ENCODE measurements around the gene AGK.
"Not testable (repeated sequence)": the region's sequence is repeated elsewhere in the genome, so short reads cannot be mapped to it uniquely, and the experiment has no call there.

Gene AGK

DNA sequence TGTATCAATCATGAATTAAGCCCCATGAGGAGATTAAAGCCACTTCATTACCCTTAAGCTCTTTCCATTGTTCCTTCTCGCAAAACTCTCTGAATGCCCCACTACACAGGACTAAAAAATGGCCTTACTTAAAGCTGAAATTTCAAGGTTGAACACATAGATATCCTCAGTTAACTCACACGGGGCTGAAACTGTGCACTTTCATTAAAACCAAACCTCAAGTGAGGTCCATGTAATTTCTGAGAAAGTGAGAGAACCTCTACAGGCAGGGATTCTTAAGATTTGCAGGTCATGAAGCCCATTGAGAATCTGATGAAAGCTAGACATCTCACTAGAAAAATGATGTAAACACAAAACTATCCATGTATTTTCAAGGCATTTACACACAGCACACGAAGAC, 134.9 kb downstream of the AGK start:
- no peak for DNase-seq

GRCh38 chr7:141686670-141687069, 135.5 kb downstream of the AGK start:
- DNase-seq, result no peak

DNA sequence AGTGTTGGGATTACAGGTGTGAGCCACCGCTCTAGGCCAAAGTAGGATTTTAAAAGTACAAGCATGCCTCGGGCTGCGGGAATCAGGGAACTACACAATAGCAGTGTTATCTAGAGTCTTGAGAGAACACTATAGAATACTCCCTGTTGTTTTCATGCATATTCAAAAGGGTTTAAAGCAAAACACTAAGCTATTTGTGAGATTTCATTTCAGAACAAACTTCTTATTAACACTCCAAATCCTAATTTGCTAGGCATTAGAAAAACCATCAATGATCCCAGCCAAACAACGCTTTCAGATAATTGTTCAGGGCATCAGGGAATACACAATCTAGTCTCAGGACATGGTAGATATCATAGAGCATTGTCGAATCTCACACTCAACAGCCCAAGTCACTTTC, 136.8 kb downstream of the AGK start:
- DNase-seq, result no peak

GRCh38 chr7:141689072-141689825, 138.0 kb downstream of the AGK start:
- DNase-seq, result not testable (repeated sequence)

DNA sequence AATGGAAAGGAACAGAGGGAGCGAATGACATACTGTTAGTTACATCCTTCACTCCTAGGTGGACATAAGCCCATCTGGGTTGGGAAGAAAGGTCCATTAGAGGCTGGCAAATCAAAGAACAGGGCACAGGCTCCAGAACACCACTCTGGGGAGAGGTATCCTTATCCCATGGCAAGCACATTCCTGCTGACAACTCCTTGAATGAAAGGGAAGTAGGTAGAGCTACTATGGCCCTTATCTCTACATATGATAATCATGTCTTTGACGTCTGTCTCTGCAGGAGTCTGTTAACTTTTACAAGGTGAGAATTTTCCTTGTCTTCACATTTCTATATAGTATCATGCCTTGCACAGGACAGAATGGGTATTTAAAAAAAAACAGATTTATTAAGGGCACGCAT, 140.3 kb downstream of the AGK start:
- DNase-seq, result no peak

GRCh38 chr7:141691961-141692360, 140.8 kb downstream of the AGK start:
- no peak for DNase-seq

- no peak for DNase-seq
These were observed 141.9 kb downstream of the AGK start for GRCh38 chr7:141693082-141693481.

- no peak for DNase-seq
These were observed 144.6 kb downstream of the AGK start for GRCh38 chr7:141695803-141696289.

DNA sequence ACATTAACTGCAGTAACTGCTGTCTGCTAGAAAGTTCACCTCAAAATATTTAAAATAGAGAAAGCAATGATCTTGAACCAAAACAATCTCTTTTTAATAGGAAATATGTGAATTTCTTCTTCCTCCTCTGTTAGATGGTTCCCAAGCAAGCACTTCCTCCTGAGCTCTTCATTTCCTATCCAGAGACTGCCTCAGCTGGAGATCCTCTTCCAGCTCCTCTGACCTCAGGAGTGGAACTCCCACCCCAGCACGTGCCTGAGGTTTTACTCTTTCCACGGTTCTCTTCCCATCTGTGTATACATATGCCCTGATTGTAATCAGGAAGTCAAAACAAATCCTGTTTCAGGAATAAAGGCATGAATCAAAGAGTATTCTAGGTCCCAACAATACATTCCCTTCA, 145.1 kb downstream of the AGK start:
- DNase-seq, result no peak

GRCh38 chr7:141697211-141697871, 146.1 kb downstream of the AGK start:
- no peak for DNase-seq

DNA sequence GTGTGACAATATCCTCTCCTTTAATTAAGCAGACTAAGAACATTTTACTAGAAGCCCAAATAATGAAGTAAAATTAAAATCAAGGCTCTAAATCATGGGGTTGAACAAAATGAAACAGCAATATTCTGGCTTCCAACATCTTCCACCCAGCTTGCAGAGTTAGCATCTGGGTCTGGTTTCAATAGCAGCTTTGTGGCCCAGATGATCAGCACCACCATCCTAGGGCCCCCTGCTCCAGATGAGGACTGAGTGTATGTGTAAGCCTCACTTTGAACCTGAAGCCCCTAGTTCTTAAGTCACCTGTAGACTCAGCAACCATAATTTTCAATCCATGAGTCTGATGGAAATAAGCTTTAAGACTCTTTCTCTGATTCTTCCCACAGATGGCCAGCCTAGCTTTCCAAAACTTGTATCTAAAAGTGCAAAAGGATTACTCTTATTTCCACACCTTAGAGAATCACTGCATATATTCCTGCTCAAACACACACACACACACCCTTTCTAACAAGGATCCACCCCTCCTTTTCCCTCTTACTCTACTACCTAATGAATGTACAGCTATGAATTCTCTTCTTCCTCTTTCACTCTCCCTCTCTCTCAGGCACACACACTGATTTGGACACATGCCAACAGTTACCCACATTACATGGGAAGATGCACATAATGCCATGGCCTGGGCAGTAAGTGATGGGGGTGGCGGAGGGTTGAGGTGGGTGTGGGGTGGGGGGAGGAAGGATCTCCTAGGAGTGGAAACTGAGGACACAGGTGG, 147.2 kb downstream of the AGK start:
- no peak for DNase-seq

- DNase-seq, result no peak
These were observed 148.7 kb downstream of the AGK start for GRCh38 chr7:141699860-141700259.

- no peak for DNase-seq
These were observed 149.2 kb downstream of the AGK start for GRCh38 chr7:141700296-141700847.

- no peak for DNase-seq
These were observed 149.7 kb downstream of the AGK start for GRCh38 chr7:141700848-141701371.

DNA sequence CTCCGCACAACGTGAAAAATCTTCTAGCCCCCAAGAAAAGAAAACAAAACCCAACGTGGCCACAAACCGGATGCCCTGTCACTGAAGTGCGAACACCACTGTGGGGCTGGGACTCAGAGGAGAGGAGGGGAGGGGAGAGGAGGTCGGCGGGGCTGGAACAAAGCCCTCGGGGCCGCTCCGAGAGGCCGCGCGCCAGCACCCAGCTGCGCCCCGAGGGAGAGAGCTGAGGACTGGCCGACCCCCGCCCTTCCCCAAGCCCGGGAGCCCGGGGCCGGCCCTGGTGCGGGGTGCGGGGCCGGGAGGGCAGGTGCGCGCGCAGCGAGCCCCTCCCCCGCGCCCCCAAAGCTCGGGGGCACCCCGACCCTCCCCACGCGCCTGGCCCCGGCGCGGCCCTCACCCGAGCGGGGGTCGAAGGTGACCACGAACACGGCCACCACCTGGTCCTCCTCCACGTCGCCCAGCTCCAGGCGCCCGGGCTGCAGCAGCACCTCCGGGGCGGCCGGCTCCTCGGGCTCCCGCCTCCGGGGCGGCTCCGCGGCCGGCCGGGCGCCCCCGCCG, 150.4 kb downstream of the AGK start:
- peak; percentile 69 for DNase-seq

- DNase-seq, result peak; percentile 54
These were observed 150.9 kb downstream of the AGK start, which contains the start of gene DENND11 for GRCh38 chr7:141702047-141702567. Gene DENND11 (minus strand): TSS chr7:141702166. CDS start chr7:141702153, 13 bp downstream.

GRCh38 chr7:141702892-141703291, 151.7 kb downstream of the AGK start:
- no peak for DNase-seq

- no peak for DNase-seq
These were observed 152.9 kb downstream of the AGK start for GRCh38 chr7:141704112-141704511.

- no peak for DNase-seq
These were observed 153.5 kb downstream of the AGK start for GRCh38 chr7:141704741-141705140.
